GM21515 (cell line): ENCODE measurements around the gene SNAP29.
"Not testable (repeated sequence)": the region's sequence is repeated elsewhere in the genome, so short reads cannot be mapped to it uniquely, and the experiment has no call there.

Experiments
- ATAC-seq: cut with Tn5 transposase; IDR thresholded peaks from one replicate; pipeline ENCODE4 v1.9.1; 2021; ENCODE audit not compliant: unreplicated experiment

SNAP29 gene

GRCh38 chr22:20897737-20898136, 38.9 kb downstream of the SNAP29 start:
- ATAC-seq: not testable (repeated sequence)

- ATAC-seq: no peak
These were observed 41.1 kb downstream of the SNAP29 start for GRCh38 chr22:20899827-20900423.

GRCh38 chr22:20901093-20902033, 42.6 kb downstream of the SNAP29 start:
- not testable (repeated sequence) for ATAC-seq

GRCh38 chr22:20903093-20903492, 44.3 kb downstream of the SNAP29 start:
- no peak for ATAC-seq

GRCh38 chr22:20904008-20904979, 45.5 kb downstream of the SNAP29 start:
- no peak for ATAC-seq

- no peak for ATAC-seq
These were observed 46.2 kb downstream of the SNAP29 start for GRCh38 chr22:20904980-20905355.

- no peak for ATAC-seq
These were observed 46.9 kb downstream of the SNAP29 start for GRCh38 chr22:20905415-20906386.

- no peak for ATAC-seq
These were observed 47.6 kb downstream of the SNAP29 start for GRCh38 chr22:20906387-20906767.

- not testable (repeated sequence) for ATAC-seq
These were observed 49.9 kb downstream of the SNAP29 start for GRCh38 chr22:20908717-20909116.

- no peak for ATAC-seq
These were observed 50.9 kb downstream of the SNAP29 start for GRCh38 chr22:20909543-20910303.

- no peak for ATAC-seq
These were observed 53.7 kb downstream of the SNAP29 start for GRCh38 chr22:20912494-20912893.

- peak; percentile 89 for ATAC-seq
These were observed 58.4 kb downstream of the SNAP29 start, which contains the start of gene CRKL for GRCh38 chr22:20916916-20917810. CRKL (plus strand) TSS chr22:20917407; CDS start chr22:20917935, 528 bp downstream.

GRCh38 chr22:20918663-20919218, 59.9 kb downstream of the SNAP29 start:
- ATAC-seq: no peak

- ATAC-seq: no peak
These were observed 60.9 kb downstream of the SNAP29 start for GRCh38 chr22:20919718-20920117.

- ATAC-seq: no peak
These were observed 62.0 kb downstream of the SNAP29 start for GRCh38 chr22:20920881-20921203.

- ATAC-seq: no peak
These were observed 63.4 kb downstream of the SNAP29 start for GRCh38 chr22:20922141-20922751.

GRCh38 chr22:20926243-20926642, 67.4 kb downstream of the SNAP29 start:
- no peak for ATAC-seq
